Skeletal muscle satellite cell (primary cell): ENCODE results near the gene NEUROD1.

Experiments used
- H3K27me3 ChIP-seq: 2 replicates; pipeline ENCODE4 v1.7.0; 2013; ENCODE audit warnings: low read length; ENCODE audit not compliant: control insufficient read depth, insufficient read depth
- H3K36me3 ChIP-seq: 2 replicates; pipeline ENCODE4 v1.7.0; 2013; ENCODE audit warnings: mild to moderate bottlenecking, control low read depth, low read length; ENCODE audit not compliant: insufficient read depth
- H3K4me1 ChIP-seq: 2 replicates; pipeline ENCODE4 v1.7.0; 2013; ENCODE audit warnings: low read length; ENCODE audit not compliant: control insufficient read depth, insufficient read depth
- H3K4me2 ChIP-seq: 2 replicates; pipeline ENCODE4 v1.7.0; 2013; ENCODE audit warnings: mild to moderate bottlenecking, low read length
- H3K4me3 ChIP-seq: 2 replicates; pipeline ENCODE4 v1.7.0; 2013; ENCODE audit warnings: low read length
- H3K9ac ChIP-seq: 2 replicates; pipeline ENCODE4 v1.7.0; 2013; ENCODE audit warnings: mild to moderate bottlenecking, low read depth, low read length, moderate library complexity
- H3K9me3 ChIP-seq: replicated peaks from 2 replicates; pipeline ENCODE4 v1.7.0; 2013; ENCODE audit warnings: mild to moderate bottlenecking, control low read depth, low read length

The NEUROD1 gene

GRCh38 chr2:181628590-181629585, 51.4 kb downstream of the NEUROD1 start:
- Histone ChIP-seq H3K36me3 (no peaks in the 10 kb centered on the region), H3K4me3 (no peak overlapping the region), H3K27me3 (peaks cover 18% of the 10 kb centered on the region), H3K4me2 (no peak overlapping the region), H3K9ac (no peak overlapping the region), H3K4me1 (no peaks in the 10 kb centered on the region), H3K9me3 (no peaks in the 10 kb centered on the region)

DNA sequence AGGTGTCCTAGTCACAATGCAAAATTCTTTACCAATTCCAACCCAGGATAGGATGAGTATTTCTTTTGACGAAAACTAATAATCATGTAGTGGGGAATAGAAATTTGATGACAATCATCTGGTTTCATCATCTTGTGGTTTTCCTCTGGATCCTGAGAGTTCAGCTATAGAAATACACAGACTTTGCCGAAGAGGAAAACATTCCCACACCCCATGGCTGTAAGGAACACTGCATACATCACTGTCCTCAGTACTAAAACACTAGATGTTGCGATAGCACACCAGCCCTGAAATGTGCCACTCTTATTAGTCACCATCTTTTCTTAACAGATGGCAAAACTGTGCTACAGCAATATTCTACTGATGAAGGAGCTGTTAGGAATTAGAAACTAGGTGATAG, 52.8 kb downstream of the NEUROD1 start:
- Histone ChIP-seq H3K9me3 (no peaks in the 10 kb centered on the region), H3K4me1 (no peaks in the 10 kb centered on the region), H3K4me2 (no peak overlapping the region), H3K27me3 (peaks cover 11% of the 10 kb centered on the region), H3K36me3 (no peaks in the 10 kb centered on the region), H3K4me3 (no peak overlapping the region), H3K9ac (no peak overlapping the region)

DNA sequence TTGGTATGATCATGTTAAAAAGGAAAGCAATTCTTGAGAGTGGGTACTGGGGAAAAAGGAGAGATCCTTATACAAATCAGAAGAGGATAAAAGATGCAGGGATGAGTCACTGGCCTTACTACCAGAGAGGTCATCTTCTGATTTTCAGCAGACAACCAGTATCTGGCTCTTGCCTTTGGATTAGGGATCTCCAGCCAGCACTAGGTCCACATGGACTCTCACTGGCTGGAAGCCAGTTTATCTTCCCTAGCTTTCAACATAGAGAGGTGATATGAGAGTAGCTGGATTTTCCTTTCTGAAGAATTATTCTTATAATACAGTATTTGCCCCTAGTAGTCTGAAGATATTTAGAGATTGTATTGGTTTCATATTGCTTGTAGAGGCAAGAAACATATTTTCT, 53.6 kb downstream of the NEUROD1 start:
- H3K9me3 ChIP-seq = no peaks in the 10 kb centered on the region
- no peak overlapping the region for H3K4me3 ChIP-seq
- H3K36me3 ChIP-seq = no peaks in the 10 kb centered on the region
- H3K4me2 ChIP-seq = no peak overlapping the region
- no peaks in the 10 kb centered on the region for H3K4me1 ChIP-seq
- H3K27me3 ChIP-seq = peaks cover 11% of the 10 kb centered on the region
- H3K9ac ChIP-seq = no peak overlapping the region
